Endothelial cell of umbilical vein (primary cell): ENCODE measurements around the gene FAM9A. TPM values are rescaled to one million over a fixed set of nuclear protein-coding genes. Genes with fewer than 3 reads are reported as not detected.
A peak's percentile ranks its signal among the peaks of the same experiment; 100 is the strongest.

Experiments used
- BruUV-seq: library from RNA; stranded (reverse); fragments of 400-500 nt; replicated peaks from 2 replicates; lab custom pipeline; 2021; lab: Mats Ljungman, UMichigan
- CTCF ChIA-PET: fragments of 300-600, 350-600 bp; sonication (Branson Sonifier 250); formaldehyde crosslinking; loops from one replicate; lab custom pipeline; 2021; ENCODE audit warnings: antibody characterized with exemption, inconsistent platforms; lab: Charles Lee
- POLR2A ChIA-PET: fragments of 300-600, 350-600 bp; sonication (Branson Sonifier 250); formaldehyde crosslinking; loops from one replicate; lab custom pipeline; 2021; ENCODE audit warnings: antibody characterized with exemption, inconsistent platforms; lab: Charles Lee
- DNase-seq: peaks from one replicate; pipeline ENCODE4 v3.0.0-alpha.2; 2011; ENCODE audit warnings: low read depth, low spot score
- FAIRE-seq: peaks from 2 replicates; lab custom pipeline; 2011; peaks lifted over from hg19 to GRCh38; lab: Jason Lieb, UNC
- H2AFZ ChIP-seq: 2 replicates; pipeline ENCODE4 v1.6.0; 2012; ENCODE audit warnings: low read depth, low read length, control low read depth, inconsistent platforms
- H3K27ac ChIP-seq: 2 replicates; pipeline ENCODE4 v1.5.1; 2011; ENCODE audit warnings: low read depth, mild to moderate bottlenecking, control low read depth, low read length, moderate library complexity; ENCODE audit not compliant: insufficient read depth
- H3K27me3 ChIP-seq, 2 experiments: 2 replicates each; pipeline versions ENCODE4 v1.6.0 to v1.6.1; 2011; ENCODE audit warnings: low read length in 2 of 2, mixed read lengths in 1 of 2; ENCODE audit not compliant: control insufficient read depth in 2 of 2, insufficient read depth in 2 of 2
- H3K36me3 ChIP-seq, 2 experiments: 2 replicates in 1 of 2; 3 replicates in 1 of 2; pipeline ENCODE4 v1.5.1; 2011; ENCODE audit warnings: low read length in 2 of 2, mild to moderate bottlenecking in 1 of 2, moderate library complexity in 1 of 2; ENCODE audit not compliant: control insufficient read depth in 2 of 2, insufficient read depth in 2 of 2; ENCODE audit errors: extremely low read depth in 1 of 2
- H3K4me1 ChIP-seq: 3 replicates; pipeline ENCODE4 v1.5.1; 2011; ENCODE audit warnings: mild to moderate bottlenecking, low read length; ENCODE audit not compliant: control insufficient read depth, insufficient read depth; ENCODE audit errors: extremely low read depth
- H3K4me2 ChIP-seq: 2 replicates; pipeline ENCODE4 v1.6.1; 2011; ENCODE audit warnings: low read length, control low read depth, mixed read lengths; ENCODE audit not compliant: insufficient read depth
- H3K4me3 ChIP-seq, 3 experiments: fragments of 200-600 bp in 1 of 3; sonication (generic), shearing (Covaris generic) in 1 of 3; replicated peaks in 1 of 3; 2 replicates each; pipeline ENCODE4 v1.5.1; 2011 to 2016; ENCODE audit warnings: control low read depth in 3 of 3, low read length in 3 of 3, mild to moderate bottlenecking in 2 of 3, inconsistent platforms in 1 of 3, low read depth in 1 of 3, moderate library complexity in 1 of 3; ENCODE audit not compliant: insufficient read depth in 1 of 3
- H3K79me2 ChIP-seq: 2 replicates; pipeline ENCODE4 v1.6.0; 2012; ENCODE audit warnings: low read length, inconsistent platforms; ENCODE audit not compliant: control insufficient read depth, insufficient read depth
- H3K9ac ChIP-seq: replicated peaks from 2 replicates; pipeline ENCODE3; 2011; ENCODE audit warnings: low read length, control low read depth; ENCODE audit not compliant: insufficient read depth; ENCODE audit errors: extremely low read depth
- H3K9me1 ChIP-seq: replicated peaks from 3 replicates; pipeline ENCODE4 v1.6.0; 2011; ENCODE audit warnings: mild to moderate bottlenecking, low read length; ENCODE audit not compliant: control insufficient read depth, insufficient read depth; ENCODE audit errors: extremely low read depth
- H3K9me3 ChIP-seq: replicated peaks from 2 replicates; pipeline ENCODE4 v1.5.1; 2012; ENCODE audit warnings: low read length, inconsistent platforms; ENCODE audit not compliant: control insufficient read depth, insufficient read depth
- H4K20me1 ChIP-seq: replicated peaks from 2 replicates; pipeline ENCODE3; 2011; ENCODE audit warnings: mild to moderate bottlenecking, low read length; ENCODE audit not compliant: control insufficient read depth, insufficient read depth; ENCODE audit errors: extremely low read depth
- CTCF ChIP-seq, 2 donors: IDR thresholded peaks; 1 replicate in 1 of 2; 2 replicates in 1 of 2; pipeline ENCODE4 v1.5.1; 2011; ENCODE audit warnings: low read length in 2 of 2, mild to moderate bottlenecking in 2 of 2, moderate library complexity in 2 of 2, control low read depth in 1 of 2, inconsistent platforms in 1 of 2, low read depth in 1 of 2; ENCODE audit not compliant: insufficient read depth in 1 of 2; ENCODE audit errors: extremely low read depth in 1 of 2
- EZH2 ChIP-seq: IDR thresholded peaks from 2 replicates; pipeline ENCODE4 v1.6.1; 2012; ENCODE audit warnings: borderline replicate concordance, low read depth, mild to moderate bottlenecking, moderate library complexity, low read length, inconsistent platforms; ENCODE audit not compliant: severe bottlenecking
- FOS ChIP-seq: IDR thresholded peaks from 2 replicates; pipeline ENCODE4 v1.6.1; 2011; ENCODE audit warnings: mild to moderate bottlenecking, low read length, moderate library complexity, borderline replicate concordance; ENCODE audit not compliant: insufficient read depth
- GATA2 ChIP-seq: IDR thresholded peaks from 2 replicates; pipeline ENCODE4 v1.7.0; 2011; ENCODE audit warnings: low read depth, mild to moderate bottlenecking, moderate library complexity, mixed read lengths, low read length; ENCODE audit not compliant: insufficient read length, insufficient read depth
- JUN ChIP-seq: IDR thresholded peaks from 2 replicates; pipeline ENCODE4 v1.6.1; 2011; ENCODE audit warnings: borderline replicate concordance, low read depth; ENCODE audit not compliant: insufficient read length, insufficient read depth
- MYC ChIP-seq: IDR thresholded peaks from one replicate; pipeline ENCODE4 v1.6.1; 2011; ENCODE audit warnings: mild to moderate bottlenecking, low read depth, low read length
- POLR2A ChIP-seq: IDR thresholded peaks from 2 replicates; pipeline ENCODE4 v1.6.1; 2012; ENCODE audit warnings: low read depth, mild to moderate bottlenecking, control low read depth, low read length
- POLR2AphosphoS5 ChIP-seq: IDR thresholded peaks from 2 replicates; pipeline ENCODE4 v1.6.1; 2012; ENCODE audit warnings: low read depth, mild to moderate bottlenecking, control low read depth, low read length, moderate library complexity; ENCODE audit not compliant: insufficient read depth
- dilution Hi-C: fragments of 300-500 bp; cut with MboI; formaldehyde crosslinking; loops from one replicate; pipeline ENCODE4 v1.15.0; 2019; ENCODE audit warnings: low sequenced_read_pairs; ENCODE audit not compliant: extremely low pct_ligation_motif_present
- intact Hi-C: fragments of 100-400 bp; cut with micrococcal nuclease; formaldehyde crosslinking; loops from one replicate; pipeline ENCODE4 v1.10.0; 2022
- polyA plus RNA-seq, 4 experiments: library from polyadenylated mRNA; depleted of rRNA in 3 of 4; stranded (reverse) in 3 of 4; unstranded in 1 of 4; fragments of >200 nt; gene quantifications; 2 replicates each; pipeline versions ENCODE4 v1.2.1 to v1.2.3, GENCODE V29; 2011 to 2012; ENCODE audit warnings: missing spikeins in 1 of 4
- total RNA-seq: library from RNA; stranded (reverse); gene quantifications from 2 replicates; pipeline ENCODE4 v1.2.3, GENCODE V29; 2021
- TF ChIP-seq, protein P1 (sequence below): IDR thresholded peaks from 2 replicates; pipeline ENCODE4 v1.6.1; 2011; ENCODE audit not compliant: insufficient read depth, insufficient read length

Gene FAM9A
- total and polyA plus RNA-seq, 2 donors (not counting 3 experiments of a cell fraction or from before 2014, with no cell fraction given): not detected

DNA sequence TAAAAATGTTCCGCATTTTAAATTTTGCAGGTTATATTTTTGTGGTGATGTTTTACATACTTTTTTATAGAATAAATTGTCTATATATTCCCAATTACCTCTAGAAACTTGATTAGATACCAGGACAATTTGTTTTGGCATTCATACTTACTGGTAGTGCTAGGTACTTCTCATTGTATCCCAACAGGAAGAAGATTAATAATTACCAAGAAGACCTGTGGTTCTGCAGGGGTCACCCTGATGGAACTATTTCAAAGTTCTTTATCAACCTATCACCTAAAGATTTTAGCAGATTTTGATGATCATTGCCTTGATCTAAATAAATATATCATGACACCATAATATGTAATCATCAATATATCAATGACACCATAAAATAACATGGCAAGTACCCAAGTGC, 22.5 kb upstream of the FAM9A start:
- Histone ChIP-seq H3K36me3 (no peaks in the 10 kb centered on the region), H3K4me2 (no peak overlapping the region), H3K9ac (no peak overlapping the region), H3K9me3 (no peaks in the 10 kb centered on the region), H3K27me3 (peaks cover 0 to 2% of the 10 kb centered on the region in 2 experiments), H3K9me1 (no peaks in the 10 kb centered on the region), H3K4me3 (no peak overlapping the region), H3K27ac (no peak overlapping the region), H3K4me1 (no peaks in the 10 kb centered on the region), H3K79me2 (no peaks in the 10 kb centered on the region), H4K20me1 (no peaks in the 10 kb centered on the region), H2AFZ (no peak overlapping the region)
- TF ChIP-seq FOS: no peak
- TF ChIP-seq, protein P1, sequence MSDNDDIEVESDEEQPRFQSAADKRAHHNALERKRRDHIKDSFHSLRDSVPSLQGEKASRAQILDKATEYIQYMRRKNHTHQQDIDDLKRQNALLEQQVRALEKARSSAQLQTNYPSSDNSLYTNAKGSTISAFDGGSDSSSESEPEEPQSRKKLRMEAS: no peak
- no peak for TF ChIP-seq CTCF (IDR thresholded peaks at IDR 0.05; ENCODE audit: extremely low read depth in 1 of 2, insufficient read depth in 1 of 2, low read depth in 1 of 2, low read length in 2 of 2)
- no TSS peak for BruUV-seq
- DNase-seq (no peak), FAIRE-seq (no peak)
- intact Hi-C loops (no loop called here), dilution Hi-C loops (no loop called here)
- POLR2A ChIA-PET: no interaction called here
- CTCF ChIA-PET: no interaction called here

GRCh38 chrX:8822002-8822401, 20.8 kb upstream of the FAM9A start:
- FAIRE-seq: peak; percentile 24
- intact Hi-C loops: no loop called here

More at GRCh38 chrX:8822002-8822401, 20.8 kb upstream of the FAM9A start:
- Histone ChIP-seq H3K9me1 (no peaks in the 10 kb centered on the region), H3K27me3 (no peaks in the 10 kb centered on the region), H3K36me3 (no peaks in the 10 kb centered on the region), H3K4me3 (no peak overlapping the region), H3K9ac (no peak overlapping the region), H3K4me1 (no peaks in the 10 kb centered on the region), H3K79me2 (no peaks in the 10 kb centered on the region), H3K27ac (no peak overlapping the region), H3K9me3 (no peaks in the 10 kb centered on the region), H4K20me1 (no peaks in the 10 kb centered on the region), H3K4me2 (no peak overlapping the region), H2AFZ (no peak overlapping the region)
- dilution Hi-C loops: no loop called here
- BruUV-seq: no TSS peak
- ChIA-PET POLR2A (no interaction called here), CTCF (no interaction called here)
- no peak for DNase-seq
- TF ChIP-seq JUN: no peak
- no peak for TF ChIP-seq POLR2AphosphoS5
- no peak for TF ChIP-seq FOS
- no peak for TF ChIP-seq MYC
- TF ChIP-seq, protein P1: no peak
- TF ChIP-seq EZH2: no peak
- no peak for TF ChIP-seq POLR2A
- TF ChIP-seq CTCF (IDR thresholded peaks at IDR 0.05; ENCODE audit: extremely low read depth in 1 of 2, insufficient read depth in 1 of 2, low read depth in 1 of 2, low read length in 2 of 2): no peak
- no peak for TF ChIP-seq GATA2
